ENCODE results near the gene GPR135. TPM values are rescaled to one million over a fixed set of nuclear protein-coding genes. Genes with fewer than 3 reads are reported as not detected.

The GPR135 gene
- total and polyA plus RNA-seq, 10 of the 15 experiments (the other 5 are each of a cell fraction or from before 2014, with no cell fraction given), result 0.11 to 1.1 (median 0.86) TPM

DNA sequence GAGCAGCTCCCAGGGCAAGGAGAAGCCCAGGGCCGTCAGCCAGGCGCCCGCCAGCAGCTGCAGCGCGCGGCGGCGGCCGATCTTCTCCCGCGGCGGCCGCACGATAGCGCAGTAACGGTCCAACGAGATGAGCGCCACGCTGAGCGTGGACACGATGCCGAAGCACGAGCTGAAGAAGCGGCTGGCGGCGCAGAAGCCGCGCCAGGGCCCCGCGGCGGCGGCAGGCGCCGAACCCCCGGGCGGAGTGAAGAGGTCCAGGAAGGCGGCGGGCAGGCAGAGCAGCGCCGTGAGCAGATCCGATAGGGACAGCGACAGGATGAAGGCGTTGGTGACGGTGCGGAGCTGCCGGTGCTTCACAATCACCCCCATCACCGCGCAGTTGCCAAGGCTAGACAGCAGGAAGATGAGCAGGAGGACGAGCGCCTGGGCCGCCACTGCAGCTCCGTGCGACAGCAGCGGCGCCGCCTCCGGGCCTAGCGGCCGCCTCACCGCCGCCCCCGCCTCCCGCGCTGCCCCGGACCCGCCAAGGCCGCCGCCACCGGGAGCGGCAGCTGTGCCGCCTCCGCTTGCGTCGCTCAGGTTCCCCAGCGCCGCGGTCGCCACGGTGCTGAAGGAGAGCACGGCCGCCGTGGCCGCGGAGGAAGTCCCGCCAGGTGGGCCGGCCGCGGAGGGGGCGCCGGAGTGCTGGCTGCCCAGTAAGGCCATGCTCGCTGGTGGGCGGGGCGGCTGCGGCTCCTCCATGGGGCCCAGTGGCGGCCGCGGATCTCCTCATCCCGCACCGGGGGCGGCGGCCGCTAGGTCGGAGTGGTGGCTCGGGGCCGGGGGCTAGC is 479 bp downstream of the GPR135 start (continued):
- TF ChIP-seq, protein P1, sequence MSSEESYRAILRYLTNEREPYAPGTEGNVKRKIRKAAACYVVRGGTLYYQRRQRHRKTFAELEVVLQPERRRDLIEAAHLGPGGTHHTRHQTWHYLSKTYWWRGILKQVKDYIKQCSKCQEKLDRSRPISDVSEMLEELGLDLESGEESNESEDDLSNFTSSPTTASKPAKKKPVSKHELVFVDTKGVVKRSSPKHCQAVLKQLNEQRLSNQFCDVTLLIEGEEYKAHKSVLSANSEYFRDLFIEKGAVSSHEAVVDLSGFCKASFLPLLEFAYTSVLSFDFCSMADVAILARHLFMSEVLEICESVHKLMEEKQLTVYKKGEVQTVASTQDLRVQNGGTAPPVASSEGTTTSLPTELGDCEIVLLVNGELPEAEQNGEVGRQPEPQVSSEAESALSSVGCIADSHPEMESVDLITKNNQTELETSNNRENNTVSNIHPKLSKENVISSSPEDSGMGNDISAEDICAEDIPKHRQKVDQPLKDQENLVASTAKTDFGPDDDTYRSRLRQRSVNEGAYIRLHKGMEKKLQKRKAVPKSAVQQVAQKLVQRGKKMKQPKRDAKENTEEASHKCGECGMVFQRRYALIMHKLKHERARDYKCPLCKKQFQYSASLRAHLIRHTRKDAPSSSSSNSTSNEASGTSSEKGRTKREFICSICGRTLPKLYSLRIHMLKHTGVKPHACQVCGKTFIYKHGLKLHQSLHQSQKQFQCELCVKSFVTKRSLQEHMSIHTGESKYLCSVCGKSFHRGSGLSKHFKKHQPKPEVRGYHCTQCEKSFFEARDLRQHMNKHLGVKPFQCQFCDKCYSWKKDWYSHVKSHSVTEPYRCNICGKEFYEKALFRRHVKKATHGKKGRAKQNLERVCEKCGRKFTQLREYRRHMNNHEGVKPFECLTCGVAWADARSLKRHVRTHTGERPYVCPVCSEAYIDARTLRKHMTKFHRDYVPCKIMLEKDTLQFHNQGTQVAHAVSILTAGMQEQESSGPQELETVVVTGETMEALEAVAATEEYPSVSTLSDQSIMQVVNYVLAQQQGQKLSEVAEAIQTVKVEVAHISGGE (CRISPR knock-in tag; IDR thresholded peaks at IDR 0.05), result no peak
- TF ChIP-seq RCOR1 (conservative IDR thresholded peaks at IDR 0.05; ENCODE audit: low read depth, low read length) (no peak), ZSCAN29 (IDR thresholded peaks at IDR 0.05) (no peak), STAT1 (conservative IDR thresholded peaks at IDR 0.05) (no peak), SMAD1 (IDR thresholded peaks at IDR 0.05; ENCODE audit: low read depth, partially characterized antibody) (no peak), CHD4 (IDR thresholded peaks at IDR 0.05) (no peak), RAD51 (IDR thresholded peaks at IDR 0.05) (no peak), BACH1 (IDR thresholded peaks at IDR 0.05; ENCODE audit: borderline replicate concordance) (peak; percentile 62; the same call in 1 of the 2 replicates), SMC3 (IDR thresholded peaks at IDR 0.05; ENCODE audit: borderline replicate concordance, low read length) (no peak), BCL11A (IDR thresholded peaks at IDR 0.05; ENCODE audit: low read depth, low read length) (no peak), HDAC6 (IDR thresholded peaks at IDR 0.05; ENCODE audit: unreplicated experiment) (no peak), TAF1 (IDR thresholded peaks at IDR 0.05; ENCODE audit: borderline replicate concordance, low read depth, low read length) (no peak), SPI1 (IDR thresholded peaks at IDR 0.05; ENCODE audit: borderline replicate concordance, insufficient read depth, low read depth, low read length) (peak; percentile 12; the same call in 1 of the 2 replicates), NFIC (IDR thresholded peaks at IDR 0.05; ENCODE audit: low read depth, low read length) (no peak), EGR1 (IDR thresholded peaks at IDR 0.05; ENCODE audit: borderline replicate concordance in 1 of 2, low read depth in 2 of 2, low read length in 2 of 2) (peak in 1 of 2 experiments; percentile 88; a peak in 2 of 3 replicates), IKZF1 (conservative IDR thresholded peaks at IDR 0.05) (peak; percentile 63), ATF7 (IDR thresholded peaks at IDR 0.05; ENCODE audit: low read depth) (no peak)
- TF ChIP-seq, protein P2, sequence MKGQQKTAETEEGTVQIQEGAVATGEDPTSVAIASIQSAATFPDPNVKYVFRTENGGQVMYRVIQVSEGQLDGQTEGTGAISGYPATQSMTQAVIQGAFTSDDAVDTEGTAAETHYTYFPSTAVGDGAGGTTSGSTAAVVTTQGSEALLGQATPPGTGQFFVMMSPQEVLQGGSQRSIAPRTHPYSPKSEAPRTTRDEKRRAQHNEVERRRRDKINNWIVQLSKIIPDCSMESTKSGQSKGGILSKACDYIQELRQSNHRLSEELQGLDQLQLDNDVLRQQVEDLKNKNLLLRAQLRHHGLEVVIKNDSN (IDR thresholded peaks at IDR 0.05; ENCODE audit: borderline replicate concordance, extremely low read length, insufficient read depth, low read depth, low read length), result no peak
- TF ChIP-seq, protein P3, sequence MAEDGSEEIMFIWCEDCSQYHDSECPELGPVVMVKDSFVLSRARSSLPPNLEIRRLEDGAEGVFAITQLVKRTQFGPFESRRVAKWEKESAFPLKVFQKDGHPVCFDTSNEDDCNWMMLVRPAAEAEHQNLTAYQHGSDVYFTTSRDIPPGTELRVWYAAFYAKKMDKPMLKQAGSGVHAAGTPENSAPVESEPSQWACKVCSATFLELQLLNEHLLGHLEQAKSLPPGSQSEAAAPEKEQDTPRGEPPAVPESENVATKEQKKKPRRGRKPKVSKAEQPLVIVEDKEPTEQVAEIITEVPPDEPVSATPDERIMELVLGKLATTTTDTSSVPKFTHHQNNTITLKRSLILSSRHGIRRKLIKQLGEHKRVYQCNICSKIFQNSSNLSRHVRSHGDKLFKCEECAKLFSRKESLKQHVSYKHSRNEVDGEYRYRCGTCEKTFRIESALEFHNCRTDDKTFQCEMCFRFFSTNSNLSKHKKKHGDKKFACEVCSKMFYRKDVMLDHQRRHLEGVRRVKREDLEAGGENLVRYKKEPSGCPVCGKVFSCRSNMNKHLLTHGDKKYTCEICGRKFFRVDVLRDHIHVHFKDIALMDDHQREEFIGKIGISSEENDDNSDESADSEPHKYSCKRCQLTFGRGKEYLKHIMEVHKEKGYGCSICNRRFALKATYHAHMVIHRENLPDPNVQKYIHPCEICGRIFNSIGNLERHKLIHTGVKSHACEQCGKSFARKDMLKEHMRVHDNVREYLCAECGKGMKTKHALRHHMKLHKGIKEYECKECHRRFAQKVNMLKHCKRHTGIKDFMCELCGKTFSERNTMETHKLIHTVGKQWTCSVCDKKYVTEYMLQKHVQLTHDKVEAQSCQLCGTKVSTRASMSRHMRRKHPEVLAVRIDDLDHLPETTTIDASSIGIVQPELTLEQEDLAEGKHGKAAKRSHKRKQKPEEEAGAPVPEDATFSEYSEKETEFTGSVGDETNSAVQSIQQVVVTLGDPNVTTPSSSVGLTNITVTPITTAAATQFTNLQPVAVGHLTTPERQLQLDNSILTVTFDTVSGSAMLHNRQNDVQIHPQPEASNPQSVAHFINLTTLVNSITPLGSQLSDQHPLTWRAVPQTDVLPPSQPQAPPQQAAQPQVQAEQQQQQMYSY (CRISPR knock-in tag; IDR thresholded peaks at IDR 0.05), result no peak
- TF ChIP-seq, protein P4, sequence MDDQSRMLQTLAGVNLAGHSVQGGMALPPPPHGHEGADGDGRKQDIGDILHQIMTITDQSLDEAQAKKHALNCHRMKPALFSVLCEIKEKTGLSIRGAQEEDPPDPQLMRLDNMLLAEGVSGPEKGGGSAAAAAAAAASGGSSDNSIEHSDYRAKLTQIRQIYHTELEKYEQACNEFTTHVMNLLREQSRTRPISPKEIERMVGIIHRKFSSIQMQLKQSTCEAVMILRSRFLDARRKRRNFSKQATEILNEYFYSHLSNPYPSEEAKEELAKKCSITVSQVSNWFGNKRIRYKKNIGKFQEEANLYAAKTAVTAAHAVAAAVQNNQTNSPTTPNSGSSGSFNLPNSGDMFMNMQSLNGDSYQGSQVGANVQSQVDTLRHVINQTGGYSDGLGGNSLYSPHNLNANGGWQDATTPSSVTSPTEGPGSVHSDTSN (IDR thresholded peaks at IDR 0.05; ENCODE audit: insufficient replicate concordance, low read depth, low read length), result no peak

All from GM12878 (cell line).